CD14-positive monocyte (primary cell): Measurements from ENCODE around the gene SLC25A26. TPM values are rescaled to one million over a fixed set of nuclear protein-coding genes. Genes with fewer than 3 reads are reported as not detected.

Experiments used
- DNase-seq, 3 donors: peaks; one replicate each; pipeline ENCODE4 v3.0.0-alpha.2; 2011 to 2022
- H2AFZ ChIP-seq: 2 replicates; pipeline ENCODE4 v1.6.0; 2012; ENCODE audit warnings: mild to moderate bottlenecking, low read depth, low read length, inconsistent platforms; ENCODE audit not compliant: insufficient read depth, poor library complexity, severe bottlenecking
- H3K27ac ChIP-seq, 2 donors: 1 replicate in 1 of 2; 2 replicates in 1 of 2; pipeline ENCODE4 v1.5.1; 2012 to 2013; ENCODE audit warnings: low read length in 2 of 2, control low read depth in 1 of 2, inconsistent platforms in 1 of 2, low read depth in 1 of 2, mild to moderate bottlenecking in 1 of 2
- H3K27me3 ChIP-seq, 2 donors: one replicate each; pipeline versions ENCODE4 v1.6.0 to v1.6.1; 2011 to 2013; ENCODE audit warnings: low read length in 2 of 2; ENCODE audit not compliant: control insufficient read depth in 2 of 2, insufficient read depth in 2 of 2
- H3K36me3 ChIP-seq, 2 donors: replicated peaks in 1 of 2; 1 replicate in 1 of 2; 2 replicates in 1 of 2; pipeline versions ENCODE4 v1.5.1 to v1.6.1; 2012 to 2013; ENCODE audit warnings: low read length in 2 of 2, control low read depth in 1 of 2, inconsistent platforms in 1 of 2, mild to moderate bottlenecking in 1 of 2; ENCODE audit not compliant: insufficient read depth in 2 of 2, control insufficient read depth in 1 of 2
- H3K4me1 ChIP-seq, 2 donors: 1 replicate in 1 of 2; 2 replicates in 1 of 2; pipeline versions ENCODE4 v1.5.1 to v1.6.1; 2012 to 2013; ENCODE audit warnings: low read length in 2 of 2, control low read depth in 1 of 2, inconsistent platforms in 1 of 2, mild to moderate bottlenecking in 1 of 2, moderate library complexity in 1 of 2; ENCODE audit not compliant: insufficient read depth in 2 of 2, control insufficient read depth in 1 of 2
- H3K4me2 ChIP-seq: replicated peaks from 2 replicates; pipeline ENCODE3; 2012; ENCODE audit warnings: low read length, moderate library complexity, mild to moderate bottlenecking; ENCODE audit not compliant: poor library complexity, severe bottlenecking; ENCODE audit errors: extremely low read depth
- H3K4me3 ChIP-seq, 3 experiments: fragments of 200-600 bp in 1 of 3; sonication (generic) in 1 of 3; replicated peaks in 1 of 3; 1 replicate in 2 of 3; 2 replicates in 1 of 3; pipeline ENCODE4 v1.5.1; 2011 to 2013; ENCODE audit warnings: low read length in 3 of 3, mild to moderate bottlenecking in 3 of 3, control low read depth in 2 of 3, low read depth in 2 of 3, inconsistent platforms in 1 of 3, moderate library complexity in 1 of 3
- H3K79me2 ChIP-seq: 2 replicates; pipeline ENCODE4 v1.6.0; 2012; ENCODE audit warnings: mild to moderate bottlenecking, control low read depth, inconsistent platforms, low read length, moderate library complexity; ENCODE audit not compliant: insufficient read depth
- H3K9ac ChIP-seq: 2 replicates; pipeline ENCODE4 v1.6.0; 2017; ENCODE audit warnings: low read length, mild to moderate bottlenecking; ENCODE audit not compliant: insufficient read depth, poor library complexity, severe bottlenecking
- H3K9me3 ChIP-seq, 2 donors: replicated peaks in 1 of 2; 1 replicate in 1 of 2; 2 replicates in 1 of 2; pipeline versions ENCODE4 v1.5.1 to v1.6.1; 2012 to 2013; ENCODE audit warnings: low read length in 2 of 2, control low read depth in 1 of 2; ENCODE audit not compliant: control insufficient read depth in 1 of 2, insufficient read depth in 1 of 2
- H4K20me1 ChIP-seq: 2 replicates; pipeline ENCODE4 v1.6.0; 2012; ENCODE audit warnings: mild to moderate bottlenecking, low read length, control low read depth, moderate library complexity; ENCODE audit not compliant: insufficient read depth
- H3K27ac Mint-ChIP-seq, 7 donors: one replicate each; pipeline ENCODE4 v1.8.0; 2020; ENCODE audit warnings: mild to moderate bottlenecking in 7 of 7, mixed read lengths in 7 of 7, moderate library complexity in 6 of 7, inconsistent platforms in 2 of 7
- H3K27me3 Mint-ChIP-seq, 3 donors: one replicate each; pipeline ENCODE4 v1.8.0; 2021 to 2022; ENCODE audit warnings: low read depth in 3 of 3, mild to moderate bottlenecking in 3 of 3, mixed read lengths in 3 of 3, moderate library complexity in 3 of 3, inconsistent platforms in 1 of 3
- H3K36me3 Mint-ChIP-seq, 2 donors: one replicate each; pipeline ENCODE4 v1.8.0; 2020; ENCODE audit warnings: mixed read lengths in 2 of 2, inconsistent platforms in 1 of 2, mild to moderate bottlenecking in 1 of 2
- H3K4me1 Mint-ChIP-seq: one replicate; pipeline ENCODE4 v1.8.0; 2020; ENCODE audit warnings: mild to moderate bottlenecking, mixed read lengths
- H3K4me3 Mint-ChIP-seq, 2 donors: one replicate each; pipeline ENCODE4 v1.8.0; 2020; ENCODE audit warnings: mild to moderate bottlenecking in 2 of 2, mixed read lengths in 2 of 2, moderate library complexity in 1 of 2
- H3K9me3 Mint-ChIP-seq, 7 donors: one replicate each; pipeline ENCODE4 v1.8.0; 2020 to 2022; ENCODE audit warnings: mixed read lengths in 7 of 7, mild to moderate bottlenecking in 6 of 7, moderate library complexity in 6 of 7, inconsistent platforms in 2 of 7
- CTCF ChIP-seq: fragments of 200-600 bp; IDR thresholded peaks from one replicate; pipeline ENCODE4 v1.8.0; 2022; ENCODE audit warnings: antibody characterized with exemption, mild to moderate bottlenecking
- whole genome bisulfite sequencing: methylation state at CpG from one replicate; pipeline ENCODE4 v1.1.5; 2013; ENCODE audit warnings: missing lambda C conversion rate; ENCODE audit not compliant: insufficient coverage; 5-methylcytosine and 5-hydroxymethylcytosine counted together
- intact Hi-C, 2 donors: fragments of 100-400 bp; cut with micrococcal nuclease; formaldehyde crosslinking; loops; one replicate each; pipeline versions ENCODE4 v1.15.0 to v1.15.1; 2023
- polyA plus RNA-seq, 3 donors: library from polyadenylated mRNA; depleted of rRNA in 1 of 3; unstranded in 2 of 3; stranded (reverse) in 1 of 3; fragments of 300-500 nt in 2 of 3; fragments of >200 nt in 1 of 3; fragmentation: Illumina TruSeq in 2 of 3; gene quantifications; 1 replicate in 2 of 3; 2 replicates in 1 of 3; pipeline ENCODE4 v1.2.3, GENCODE V29; 2012 to 2021

The SLC25A26 gene
- polyA plus RNA-seq, 3 donors = 11.6 to 23.0 (median 14.4) TPM

- H3K9ac ChIP-seq = no peak overlapping the region
- no peaks in the 10 kb centered on the region for H3K27me3 ChIP-seq
- H3K9me3 ChIP-seq = no peaks in the 10 kb centered on the region
- intact Hi-C loops = no loop called here
- WGBS = no CpG with 5 or more reads among the region's 8 CpGs
- no peaks in the 10 kb centered on the region for H3K4me1 ChIP-seq
- peaks cover 5 to 8% of the 10 kb centered on the region in 2 donors for H3K36me3 Mint-ChIP-seq
- no peak overlapping the region for H2AFZ ChIP-seq
- H3K4me2 ChIP-seq = no peak overlapping the region
- H3K4me3 Mint-ChIP-seq = no peak overlapping the region
- no peaks in the 10 kb centered on the region for H4K20me1 ChIP-seq
- H3K27ac Mint-ChIP-seq = no peak overlapping the region
- no peaks in the 10 kb centered on the region for H3K36me3 ChIP-seq
- TF ChIP-seq CTCF = no peak
- H3K27ac ChIP-seq = no peak overlapping the region
- H3K4me1 Mint-ChIP-seq = peaks cover 3% of the 10 kb centered on the region
- H3K79me2 ChIP-seq = no peaks in the 10 kb centered on the region
- peaks cover 0 to 8% (median 0%) of the 10 kb centered on the region in 7 donors for H3K9me3 Mint-ChIP-seq
- peaks cover 0 to 1% (median 1%) of the 10 kb centered on the region in 3 donors for H3K27me3 Mint-ChIP-seq
- no peak for DNase-seq
- H3K4me3 ChIP-seq = no peak overlapping the region
Measured at GRCh38 chr3:66342717-66343356, 122.0 kb downstream of the SLC25A26 start.

GRCh38 chr3:66344391-66344811 lies 123.6 kb downstream of the SLC25A26 start:
- no peak overlapping the region for H2AFZ ChIP-seq
- Mint-ChIP-seq H3K4me1 (peaks cover 3% of the 10 kb centered on the region), H3K27me3 (peaks cover 0 to 1% (median 1%) of the 10 kb centered on the region in 3 donors), H3K27ac (no peak overlapping the region), H3K4me3 (no peak overlapping the region), H3K36me3 (peaks cover 5 to 8% of the 10 kb centered on the region in 2 donors), H3K9me3 (peaks cover 0 to 8% (median 0%) of the 10 kb centered on the region in 7 donors)
- H3K36me3 ChIP-seq = no peaks in the 10 kb centered on the region
- H3K27ac ChIP-seq = no peak overlapping the region
- intact Hi-C loops = no loop called here
- no peak overlapping the region for H3K9ac ChIP-seq
- H3K9me3 ChIP-seq = no peaks in the 10 kb centered on the region
- H3K79me2 ChIP-seq = no peaks in the 10 kb centered on the region
- no peak for TF ChIP-seq CTCF
- DNase-seq = no peak
- no peak overlapping the region for H3K4me3 ChIP-seq
- no peaks in the 10 kb centered on the region for H4K20me1 ChIP-seq
- whole genome bisulfite sequencing = no CpG with 5 or more reads among the region's 9 CpGs
- no peak overlapping the region for H3K4me2 ChIP-seq
- H3K4me1 ChIP-seq = no peaks in the 10 kb centered on the region
- no peaks in the 10 kb centered on the region for H3K27me3 ChIP-seq
